Non-pigmented ciliary epithelial cell (primary cell): ENCODE measurements around the gene SPATA2.
A peak's percentile ranks its signal among the peaks of the same experiment; 100 is the strongest.

Source experiments
- DNase-seq: peaks from one replicate; pipeline ENCODE4 v3.0.0-alpha.2; 2010; ENCODE audit warnings: low read depth

Gene SPATA2

GRCh38 chr20:49935746-49936152, 20.4 kb upstream of the SPATA2 start:
- no peak for DNase-seq

- no peak for DNase-seq
Measured at GRCh38 chr20:49929142-49929494, 13.8 kb upstream of the SPATA2 start.

GRCh38 chr20:49928411-49929141, 13.2 kb upstream of the SPATA2 start:
- peak; percentile 65 for DNase-seq

GRCh38 chr20:49925901-49926454, 10.6 kb upstream of the SPATA2 start:
- no peak for DNase-seq

GRCh38 chr20:49924247-49924646, 8.9 kb upstream of the SPATA2 start:
- no peak for DNase-seq

- no peak for DNase-seq
Measured at GRCh38 chr20:49919461-49919860, 4.1 kb upstream of the SPATA2 start.

GRCh38 chr20:49919009-49919408, 3.7 kb upstream of the SPATA2 start:
- no peak for DNase-seq

- DNase-seq: no peak
Measured at GRCh38 chr20:49918446-49918845, 3.1 kb upstream of the SPATA2 start.

- DNase-seq: no peak
Measured at GRCh38 chr20:49916146-49917002, 1.0 kb upstream of the SPATA2 start.

GRCh38 chr20:49915118-49915379, 280 bp downstream of the SPATA2 start:
- DNase-seq: no peak

GRCh38 chr20:49914310-49915117, 815 bp downstream of the SPATA2 start:
- no peak for DNase-seq

GRCh38 chr20:49913399-49914047, 1.8 kb downstream of the SPATA2 start:
- no peak for DNase-seq

- no peak for DNase-seq
Measured at GRCh38 chr20:49910340-49910706, 5.0 kb downstream of the SPATA2 start.

- DNase-seq: no peak
Measured at GRCh38 chr20:49909499-49910339, 5.6 kb downstream of the SPATA2 start.

- DNase-seq: no peak
Measured at GRCh38 chr20:49908258-49908565, 7.1 kb downstream of the SPATA2 start.

GRCh38 chr20:49907405-49908257, 7.7 kb downstream of the SPATA2 start:
- DNase-seq: no peak

GRCh38 chr20:49906615-49907154, 8.6 kb downstream of the SPATA2 start:
- DNase-seq: no peak

- no peak for DNase-seq
Measured at GRCh38 chr20:49906101-49906604, 9.2 kb downstream of the SPATA2 start.

- no peak for DNase-seq
Measured at GRCh38 chr20:49905415-49906091, 9.8 kb downstream of the SPATA2 start.
